Stimulated activated CD8-positive, alpha-beta memory T cell treated with anti-CD3 and anti-CD28 coated beads, Interleukin-12 subunit alpha, Interleukin-12 subunit beta, amount 100 ng/mL, for 4 hours (primary cell): Measurements from ENCODE around the gene TET1.
"Not testable (repeated sequence)": the region's sequence is repeated elsewhere in the genome, so short reads cannot be mapped to it uniquely, and the experiment has no call there.

Experiments
- DNase-seq: peaks from one replicate; pipeline ENCODE4 v3.0.0-alpha.2; 2020; ENCODE audit warnings: low read depth

Gene TET1

GRCh38 chr10:68713065-68713464 lies 152.9 kb downstream of the TET1 start:
- DNase-seq = not testable (repeated sequence)

- DNase-seq = no peak
These were observed 157.3 kb downstream of the TET1 start for GRCh38 chr10:68717435-68717834.

- DNase-seq = peak; percentile 93
These were observed 160.9 kb downstream of the TET1 start, which contains the start of gene CCAR1 for GRCh38 chr10:68720793-68721672. TSS of gene CCAR1 (plus strand) at chr10:68721239. CDS start at chr10:68722505, 1,266 bp downstream.

- DNase-seq = no peak
These were observed 161.7 kb downstream of the TET1 start for GRCh38 chr10:68721673-68722335.

- no peak for DNase-seq
These were observed 164.9 kb downstream of the TET1 start for GRCh38 chr10:68725016-68725415.

GRCh38 chr10:68727146-68727545 lies 167.0 kb downstream of the TET1 start:
- DNase-seq = no peak

- no peak for DNase-seq
These were observed 172.5 kb downstream of the TET1 start for GRCh38 chr10:68732651-68733050.

- no peak for DNase-seq
These were observed 174.2 kb downstream of the TET1 start for GRCh38 chr10:68734349-68734748.

GRCh38 chr10:68735119-68735518 lies 175.0 kb downstream of the TET1 start:
- no peak for DNase-seq

GRCh38 chr10:68735739-68736138 lies 175.6 kb downstream of the TET1 start:
- not testable (repeated sequence) for DNase-seq

GRCh38 chr10:68740676-68741075 lies 180.5 kb downstream of the TET1 start:
- DNase-seq = not testable (repeated sequence)

- DNase-seq = no peak
These were observed 182.3 kb downstream of the TET1 start for GRCh38 chr10:68742397-68742796.
